Mucosa of gallbladder (tissue), 1 donor: ENCODE results near the gene TPBG. TPM values are rescaled to one million over a fixed set of nuclear protein-coding genes. Genes with fewer than 3 reads are reported as not detected.

ENCODE experiments used
- DNase-seq: peaks from one replicate; pipeline ENCODE4 v3.0.0-alpha.2; 2020; ENCODE audit warnings: low spot score
- total RNA-seq: library from RNA; stranded (reverse); gene quantifications from one replicate; pipeline ENCODE4 v1.2.1, GENCODE V29; 2021
- donor health status: DM: no; HTN: no; CAD: no.

TPBG gene
- 23.5 TPM for total RNA-seq

DNA sequence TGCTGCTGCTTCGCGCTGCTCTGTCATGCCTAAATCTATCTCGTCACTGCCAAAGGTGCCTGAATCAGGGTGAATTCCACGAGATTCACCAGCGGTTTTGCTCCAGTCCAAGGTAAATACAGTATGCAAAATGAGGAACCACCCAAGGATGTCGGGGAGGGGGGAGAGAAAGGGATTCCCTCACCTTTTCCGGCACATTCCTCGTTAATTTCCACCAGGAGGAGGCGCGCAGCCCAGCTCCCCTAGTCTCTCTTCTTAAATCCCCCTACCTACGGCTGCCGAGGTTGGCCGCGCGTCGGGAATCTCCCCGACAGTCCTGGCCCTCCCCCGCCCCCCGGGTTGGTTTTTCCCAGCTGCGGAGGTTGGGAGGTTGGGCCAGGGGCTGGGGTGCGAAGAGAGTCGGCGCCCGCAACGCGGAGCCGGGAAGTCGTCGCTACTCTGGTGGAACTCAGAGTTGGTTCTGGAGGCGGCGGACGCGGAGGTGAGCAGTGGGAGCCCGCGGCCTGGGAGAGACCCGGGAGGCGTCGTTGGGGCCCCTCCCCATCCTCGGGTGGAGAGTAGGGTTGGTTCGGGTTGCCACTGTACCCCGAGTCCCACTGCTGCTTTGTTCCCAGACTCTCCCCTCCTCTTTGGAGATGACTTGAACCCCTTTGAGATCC lies at the start of gene TPBG:
Gene TPBG, plus strand, starts transcription at position 390 of the 659 bp plus-strand sequence. CDS start 1,145 bp downstream, outside the sequence.
- peak; percentile 41 for DNase-seq

- DNase-seq = no peak
These were observed 41.2 kb upstream of the TPBG start for GRCh38 chr6:82322386-82322785.

- DNase-seq = no peak
These were observed 33.9 kb upstream of the TPBG start for GRCh38 chr6:82329766-82330165.

DNA sequence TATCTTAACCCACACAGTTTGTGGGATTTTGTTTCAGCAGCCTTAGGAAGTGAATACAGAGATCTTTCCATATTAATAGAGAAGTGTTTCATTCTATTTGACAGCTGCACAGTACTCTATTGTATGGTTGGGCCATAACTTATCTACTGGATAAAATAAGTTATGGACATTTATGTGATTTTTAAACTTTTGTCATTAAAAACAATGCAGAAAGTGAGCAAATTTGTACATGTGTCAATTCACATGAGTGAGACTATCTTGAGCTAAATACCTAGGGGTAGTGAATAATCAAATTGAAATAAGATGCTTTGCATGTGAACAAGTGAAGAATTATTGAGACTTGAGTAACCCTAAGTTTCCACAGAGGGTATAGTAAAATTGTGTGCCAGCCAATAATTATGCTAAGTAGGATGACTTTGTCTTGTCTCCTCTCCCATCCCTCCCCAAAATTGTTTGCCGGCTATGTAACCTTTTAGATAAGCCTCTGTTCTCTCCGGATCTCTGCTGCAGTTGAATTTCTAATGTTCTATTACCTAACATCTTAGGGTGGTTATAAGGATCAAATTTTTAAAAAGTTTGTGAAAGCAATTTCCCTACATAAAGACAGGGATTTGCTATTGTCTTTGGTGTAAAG lies 33.3 kb upstream of the TPBG start:
- DNase-seq = no peak

DNA sequence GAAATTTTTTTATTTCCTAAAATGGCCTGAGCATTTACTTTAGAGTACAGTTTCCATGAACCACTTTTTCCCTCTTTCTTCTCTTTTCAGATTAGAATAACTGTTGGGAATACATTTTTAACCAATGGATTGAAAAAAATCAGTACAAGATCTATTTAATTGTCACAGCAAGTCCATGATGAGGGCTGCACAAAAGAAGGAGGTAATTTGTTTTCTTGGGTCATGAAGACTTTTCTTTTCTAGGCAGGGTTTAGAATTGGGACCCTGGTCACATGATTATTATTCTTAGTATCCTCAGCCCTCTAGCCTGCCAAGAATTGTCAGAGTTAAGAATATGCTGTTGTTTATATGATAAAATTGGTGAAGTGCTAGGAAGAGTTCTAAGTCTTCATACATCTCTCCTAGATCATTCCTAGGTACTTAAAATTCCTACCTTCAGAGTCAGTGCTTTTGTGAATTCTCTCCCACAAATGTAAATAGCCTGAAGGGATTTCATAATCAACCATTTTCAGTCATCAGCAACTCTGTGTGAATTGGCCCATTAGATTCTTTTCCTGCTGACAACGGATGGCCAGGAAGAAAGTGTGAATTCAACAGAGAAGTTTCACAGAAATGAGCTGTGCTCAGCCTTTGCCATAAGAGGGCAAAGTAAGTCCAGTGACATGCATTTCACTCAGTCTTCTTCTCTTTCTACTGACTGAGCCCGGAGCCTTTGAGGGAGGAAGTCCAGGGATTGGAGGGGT lies 32.4 kb upstream of the TPBG start:
- DNase-seq = no peak

- DNase-seq = no peak
These were observed 29.8 kb upstream of the TPBG start for GRCh38 chr6:82333781-82334180.

- peak; percentile 12 for DNase-seq
These were observed 25.8 kb upstream of the TPBG start for GRCh38 chr6:82337688-82338257.

- DNase-seq = no peak
These were observed 15.5 kb upstream of the TPBG start for GRCh38 chr6:82348130-82348529.

- no peak for DNase-seq
These were observed 9.8 kb upstream of the TPBG start for GRCh38 chr6:82353848-82354247.

- DNase-seq = no peak
These were observed 3.1 kb upstream of the TPBG start for GRCh38 chr6:82360552-82360951.

DNA sequence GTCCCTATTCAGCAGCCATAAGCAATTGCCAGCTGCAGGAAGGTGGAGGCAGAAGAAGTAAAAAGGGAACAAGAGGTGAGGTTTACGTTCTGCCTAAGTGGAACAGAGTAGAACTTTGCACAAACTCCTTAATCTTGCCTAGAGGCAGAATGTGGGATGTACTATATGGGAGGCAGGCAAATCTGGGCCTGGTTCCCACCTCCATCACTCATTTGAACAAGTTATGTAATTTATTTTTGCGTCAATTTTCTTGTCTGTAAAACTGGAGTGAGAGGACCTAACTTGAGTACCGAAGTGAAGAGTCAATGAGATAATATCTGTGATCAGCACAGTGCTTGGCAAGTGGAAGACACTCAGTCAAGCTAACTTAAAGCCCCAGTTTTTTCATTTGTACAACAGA lies 2.0 kb upstream of the TPBG start:
- no peak for DNase-seq

- no peak for DNase-seq
These were observed 1.5 kb upstream of the TPBG start for GRCh38 chr6:82362144-82362543.

GRCh38 chr6:82362878-82363427 lies 664 bp upstream of the TPBG start:
- DNase-seq = no peak

GRCh38 chr6:82364087-82365015 lies 734 bp downstream of the TPBG start:
- DNase-seq = peak; percentile 28

DNA sequence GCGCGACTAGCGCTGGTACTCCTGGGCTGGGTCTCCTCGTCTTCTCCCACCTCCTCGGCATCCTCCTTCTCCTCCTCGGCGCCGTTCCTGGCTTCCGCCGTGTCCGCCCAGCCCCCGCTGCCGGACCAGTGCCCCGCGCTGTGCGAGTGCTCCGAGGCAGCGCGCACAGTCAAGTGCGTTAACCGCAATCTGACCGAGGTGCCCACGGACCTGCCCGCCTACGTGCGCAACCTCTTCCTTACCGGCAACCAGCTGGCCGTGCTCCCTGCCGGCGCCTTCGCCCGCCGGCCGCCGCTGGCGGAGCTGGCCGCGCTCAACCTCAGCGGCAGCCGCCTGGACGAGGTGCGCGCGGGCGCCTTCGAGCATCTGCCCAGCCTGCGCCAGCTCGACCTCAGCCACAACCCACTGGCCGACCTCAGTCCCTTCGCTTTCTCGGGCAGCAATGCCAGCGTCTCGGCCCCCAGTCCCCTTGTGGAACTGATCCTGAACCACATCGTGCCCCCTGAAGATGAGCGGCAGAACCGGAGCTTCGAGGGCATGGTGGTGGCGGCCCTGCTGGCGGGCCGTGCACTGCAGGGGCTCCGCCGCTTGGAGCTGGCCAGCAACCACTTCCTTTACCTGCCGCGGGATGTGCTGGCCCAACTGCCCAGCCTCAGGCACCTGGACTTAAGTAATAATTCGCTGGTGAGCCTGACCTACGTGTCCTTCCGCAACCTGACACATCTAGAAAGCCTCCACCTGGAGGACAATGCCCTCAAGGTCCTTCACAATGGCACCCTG lies 1.6 kb downstream of the TPBG start:
- DNase-seq = peak; percentile 12

DNA sequence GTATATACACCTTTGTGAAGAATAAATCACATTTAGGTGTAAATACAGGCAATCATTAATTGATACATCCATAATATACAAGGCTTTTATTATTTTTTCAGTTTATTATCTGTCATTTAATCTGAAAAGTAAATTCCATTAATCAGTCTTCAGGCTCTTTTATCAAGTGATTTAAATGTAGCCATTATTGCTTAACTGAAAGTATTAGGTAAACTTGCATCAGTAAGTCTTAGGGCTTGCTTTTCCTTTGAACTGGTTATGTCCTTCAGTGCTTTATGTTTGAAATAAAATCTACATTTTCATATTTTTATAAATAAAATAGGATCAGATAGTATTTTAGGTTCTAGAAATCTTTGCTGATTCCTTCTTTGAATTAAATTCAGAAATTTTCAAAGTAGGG lies 4.1 kb downstream of the TPBG start:
- DNase-seq = no peak

DNA sequence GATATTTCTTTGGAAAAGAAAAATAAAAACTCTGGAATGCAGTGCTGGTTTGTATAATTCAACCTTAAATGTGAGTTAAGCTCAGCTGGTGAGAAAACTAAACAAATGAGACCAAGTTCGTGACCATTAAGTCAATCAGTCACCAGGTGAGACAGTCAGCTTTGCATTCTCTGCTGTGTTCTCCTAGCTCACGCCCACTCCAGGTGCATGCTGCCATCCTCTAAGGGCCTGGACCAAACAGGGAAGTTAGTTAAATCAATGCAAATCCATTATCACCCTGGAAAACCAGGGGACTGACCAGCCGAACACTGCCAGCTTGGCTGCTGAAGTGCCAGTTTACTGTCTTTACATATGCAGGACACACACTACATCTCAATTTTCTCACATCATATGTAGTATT lies 7.2 kb downstream of the TPBG start:
- DNase-seq = no peak

DNA sequence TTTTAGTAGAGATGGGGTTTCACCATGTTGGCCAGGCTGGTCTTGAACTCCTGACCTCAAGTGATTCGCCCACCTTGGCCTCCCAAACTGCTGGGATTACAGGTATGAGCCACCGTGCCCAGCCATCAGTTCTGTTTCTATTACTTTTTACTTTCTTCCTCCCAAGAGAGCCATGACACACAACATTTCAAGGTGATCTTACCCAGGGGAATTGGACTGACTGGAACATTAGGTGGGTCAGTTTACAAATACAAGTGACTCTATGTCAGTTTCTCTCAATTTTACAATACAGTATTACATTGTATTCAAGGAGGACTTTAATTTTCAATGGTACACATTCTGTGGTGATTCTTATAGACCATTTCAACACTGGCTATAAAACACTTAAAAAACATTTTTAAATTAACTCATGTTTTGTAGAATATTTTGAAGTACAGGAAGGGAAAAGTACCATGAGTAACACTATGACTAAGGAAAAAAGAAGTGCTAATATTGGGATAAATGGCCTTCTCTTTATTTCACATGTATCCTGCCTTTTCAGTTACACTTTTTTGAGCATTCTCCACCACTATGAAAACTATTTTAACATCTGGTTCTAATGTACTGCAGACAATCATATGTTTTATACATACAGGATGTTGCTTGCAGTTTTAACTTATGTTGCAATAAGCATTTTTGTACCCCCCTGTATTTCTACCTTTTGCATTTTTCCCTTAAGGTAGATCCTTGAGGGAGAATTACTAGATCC lies 8.4 kb downstream of the TPBG start:
- no peak for DNase-seq

DNA sequence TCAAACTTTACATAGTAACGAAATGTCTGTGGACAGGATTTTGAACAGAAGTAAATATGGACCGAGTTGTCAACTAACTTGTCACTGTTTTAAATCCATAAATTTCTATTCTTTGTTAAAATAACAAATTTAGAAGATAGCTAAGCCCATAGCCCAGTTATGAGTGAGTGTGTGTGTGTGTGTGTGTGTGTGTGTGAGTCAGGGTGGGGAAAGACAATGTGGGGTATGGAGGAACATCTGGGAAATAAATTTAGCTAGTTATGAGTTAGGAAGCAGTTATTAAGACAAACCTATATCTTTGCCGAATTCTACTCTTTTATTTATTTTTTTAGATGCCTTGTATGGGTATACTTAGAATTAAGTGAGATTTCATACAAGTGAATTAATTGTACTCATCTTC lies 9.0 kb downstream of the TPBG start:
- DNase-seq = no peak

DNA sequence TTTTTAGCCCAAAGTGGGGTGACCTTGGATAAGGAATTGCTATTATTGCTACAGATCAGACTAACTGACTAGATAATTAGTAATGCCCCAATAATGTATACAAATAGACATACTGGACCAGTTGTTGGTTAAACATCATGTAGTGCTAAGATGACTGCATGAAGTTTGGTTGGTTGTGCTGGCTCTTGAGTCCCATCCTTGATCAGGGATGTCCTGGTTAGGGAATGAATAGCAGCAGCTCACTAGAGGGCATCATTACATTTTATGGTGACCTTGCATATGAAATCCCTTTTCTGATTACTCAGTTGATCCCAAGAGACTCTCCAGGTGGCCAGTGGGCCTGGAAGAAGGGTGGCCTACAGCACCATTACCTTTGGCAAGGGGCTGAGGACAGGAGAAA lies 10.9 kb downstream of the TPBG start:
- DNase-seq = no peak
